HG03558 (cell line): Measurements from ENCODE around the gene PRDM16.

Source experiments
- ATAC-seq: cut with Tn5 transposase; IDR thresholded peaks from one replicate; pipeline ENCODE4 v1.9.1; 2021; ENCODE audit warnings: moderate number of reproducible peaks; ENCODE audit not compliant: unreplicated experiment; ENCODE audit errors: extremely low read depth

The PRDM16 gene

DNA sequence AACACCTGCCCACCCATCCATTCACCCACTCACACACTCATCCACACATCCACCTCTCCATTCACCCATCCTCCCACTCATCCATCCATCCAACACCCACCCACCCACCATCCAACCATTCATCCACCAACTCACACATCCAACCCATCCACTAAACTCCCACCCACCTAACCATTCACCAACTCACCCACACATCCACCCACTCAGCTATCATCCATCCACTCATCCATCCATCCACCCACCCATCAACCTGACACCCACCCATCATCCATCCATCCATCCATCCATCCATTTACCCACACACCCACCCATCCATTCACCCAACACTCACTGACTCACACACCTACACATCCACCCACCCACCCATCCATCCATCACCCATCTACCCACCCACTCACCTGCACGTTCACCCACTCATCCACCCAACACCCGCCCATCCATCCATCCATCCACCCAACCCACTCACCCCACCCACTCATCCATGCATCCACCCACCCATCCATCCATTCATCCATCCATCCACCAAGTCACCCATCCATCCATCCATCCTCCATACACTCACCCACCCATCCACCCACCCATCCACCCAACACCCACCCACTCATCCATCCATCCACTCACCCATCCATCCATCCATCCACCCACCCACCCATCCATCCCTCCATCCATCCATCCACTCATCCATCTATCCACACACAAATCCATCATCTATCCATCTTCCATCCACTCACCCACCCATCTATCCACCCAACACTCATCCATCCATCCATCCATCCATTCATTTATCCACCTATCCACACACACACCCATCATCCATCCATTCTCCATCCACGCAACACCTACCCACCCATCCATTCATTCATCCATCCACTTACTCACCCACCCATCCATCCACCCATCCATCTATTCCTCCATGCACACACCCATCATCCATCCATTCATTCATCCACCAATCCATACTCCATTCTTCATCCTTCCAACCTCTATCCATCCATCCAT lies 17.4 kb upstream of the PRDM16 start:
- ATAC-seq: no peak

DNA sequence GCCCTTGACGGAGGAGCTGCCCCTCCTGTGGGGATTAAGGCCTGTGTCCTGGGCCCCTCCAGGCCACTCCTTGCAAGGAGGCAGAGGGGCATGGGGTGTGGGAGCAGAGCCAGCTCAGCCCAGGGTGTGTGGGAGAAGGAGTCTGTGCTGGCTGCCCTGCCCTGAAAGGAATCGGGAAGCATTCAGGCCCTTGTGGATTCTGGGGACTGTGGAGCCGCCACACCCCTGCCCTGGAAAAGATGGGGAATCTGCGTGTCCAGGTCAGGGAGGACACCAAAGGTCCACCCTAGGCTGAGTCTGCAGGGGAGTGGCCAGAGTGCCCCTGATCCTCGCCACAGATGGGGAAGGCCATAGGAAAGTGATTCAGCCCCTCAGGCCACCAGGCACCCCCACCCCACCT lies 16.5 kb upstream of the PRDM16 start:
- ATAC-seq: no peak

DNA sequence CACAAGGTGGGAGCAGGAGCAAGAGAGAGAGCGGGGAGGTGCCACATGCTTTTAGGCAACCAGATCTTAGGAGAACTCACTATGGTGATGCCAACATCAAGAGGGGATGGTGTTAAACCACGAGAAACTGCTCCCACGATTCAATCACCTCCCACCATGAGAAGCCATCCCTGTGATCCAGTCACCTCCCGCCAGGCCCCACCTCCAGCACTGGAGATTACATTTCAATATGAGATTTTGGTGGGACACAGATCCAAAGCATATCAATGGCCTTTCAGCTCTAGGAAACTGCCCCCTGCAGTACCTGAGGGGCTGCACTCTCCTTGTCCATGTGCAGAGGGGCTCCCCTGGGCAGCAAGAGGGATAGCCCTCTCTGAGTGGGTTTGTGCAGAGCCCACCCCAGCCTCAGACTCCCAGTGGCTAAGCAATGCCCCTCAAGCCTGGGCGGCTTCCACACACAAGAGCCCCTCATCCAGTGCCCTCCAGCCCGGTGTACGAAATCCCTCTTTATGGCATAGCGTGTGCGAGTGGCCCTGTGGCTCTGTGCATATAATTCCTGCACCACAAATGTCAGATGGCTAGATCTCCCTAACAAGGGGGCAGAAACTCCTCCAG lies 15.5 kb upstream of the PRDM16 start:
- no peak for ATAC-seq

DNA sequence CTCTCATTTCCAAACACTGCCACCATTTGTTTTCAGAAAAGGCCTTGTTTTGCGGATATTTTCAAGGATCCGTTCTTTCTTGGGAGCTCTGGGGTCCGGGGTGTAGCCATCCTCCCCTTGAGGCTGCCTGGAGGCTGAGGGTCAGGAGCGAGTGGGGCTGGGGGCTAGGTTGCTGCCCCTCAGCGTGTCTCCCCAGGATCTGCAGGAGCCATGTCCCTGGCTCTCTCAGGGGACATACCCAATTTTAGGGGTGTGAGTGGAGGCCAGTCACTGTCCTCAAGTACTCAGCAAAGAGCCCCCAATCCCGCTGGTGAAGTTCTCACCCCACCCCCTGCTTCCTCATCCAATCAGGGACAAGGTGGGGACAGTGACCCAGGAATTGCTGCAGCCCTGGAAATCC lies 15.0 kb upstream of the PRDM16 start:
- no peak for ATAC-seq

DNA sequence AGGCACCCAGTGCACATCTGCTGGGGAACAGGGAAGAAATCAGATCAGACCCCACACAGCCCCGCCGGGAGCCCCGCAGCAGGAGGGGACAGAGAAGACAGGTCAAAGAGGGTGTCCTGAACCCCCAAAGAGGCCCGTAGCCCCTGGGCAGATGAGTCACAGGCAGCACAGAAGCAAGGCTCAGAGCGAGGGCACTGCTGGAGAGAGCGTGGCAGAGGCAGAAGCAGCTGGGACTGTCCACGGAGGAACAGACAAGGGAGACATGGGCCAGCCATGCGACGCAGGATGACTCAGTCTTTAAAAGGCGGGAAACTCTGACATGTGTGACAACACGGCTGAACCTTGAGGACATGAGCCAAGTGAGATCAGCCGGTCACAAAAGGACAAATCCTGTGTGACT lies 14.5 kb upstream of the PRDM16 start:
- no peak for ATAC-seq

DNA sequence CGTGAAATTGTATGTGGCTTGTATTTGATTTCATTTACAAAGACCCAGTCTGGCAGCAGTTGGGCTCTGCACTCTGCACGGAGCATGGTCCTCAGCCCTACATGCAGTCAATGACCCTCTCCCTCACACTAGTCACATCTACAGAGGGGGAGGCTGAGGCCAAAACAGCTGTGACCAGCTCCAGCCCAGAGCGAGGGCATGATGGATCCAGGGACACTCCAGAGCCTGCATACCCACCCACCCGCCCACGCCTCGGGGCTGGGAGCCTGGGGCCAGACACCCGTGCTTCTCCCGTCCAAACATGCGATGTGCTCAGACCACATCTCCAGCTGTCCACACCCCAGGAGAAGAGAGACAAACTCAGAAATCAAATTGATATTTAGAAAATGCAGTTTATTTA lies 14.0 kb upstream of the PRDM16 start:
- no peak for ATAC-seq

DNA sequence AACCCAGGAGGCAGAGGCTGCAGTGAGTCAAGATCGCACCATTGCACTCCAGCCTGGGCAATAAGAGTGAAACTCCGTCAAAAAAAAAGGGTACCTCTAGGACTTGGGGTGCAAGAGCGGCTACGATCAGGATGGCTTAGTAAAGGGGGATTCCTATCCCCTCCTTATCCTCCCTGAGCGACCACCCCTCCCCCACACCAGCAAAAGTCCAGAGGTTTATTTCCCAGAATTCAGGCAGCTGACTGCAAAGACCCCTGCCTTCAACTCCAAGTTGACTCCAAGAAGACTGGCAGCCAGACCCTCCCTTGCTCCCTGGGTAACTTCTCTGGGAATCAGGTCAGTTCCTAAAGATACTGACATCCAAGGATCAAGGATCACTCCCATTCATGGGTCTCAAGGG lies 12.4 kb upstream of the PRDM16 start:
- no peak for ATAC-seq

DNA sequence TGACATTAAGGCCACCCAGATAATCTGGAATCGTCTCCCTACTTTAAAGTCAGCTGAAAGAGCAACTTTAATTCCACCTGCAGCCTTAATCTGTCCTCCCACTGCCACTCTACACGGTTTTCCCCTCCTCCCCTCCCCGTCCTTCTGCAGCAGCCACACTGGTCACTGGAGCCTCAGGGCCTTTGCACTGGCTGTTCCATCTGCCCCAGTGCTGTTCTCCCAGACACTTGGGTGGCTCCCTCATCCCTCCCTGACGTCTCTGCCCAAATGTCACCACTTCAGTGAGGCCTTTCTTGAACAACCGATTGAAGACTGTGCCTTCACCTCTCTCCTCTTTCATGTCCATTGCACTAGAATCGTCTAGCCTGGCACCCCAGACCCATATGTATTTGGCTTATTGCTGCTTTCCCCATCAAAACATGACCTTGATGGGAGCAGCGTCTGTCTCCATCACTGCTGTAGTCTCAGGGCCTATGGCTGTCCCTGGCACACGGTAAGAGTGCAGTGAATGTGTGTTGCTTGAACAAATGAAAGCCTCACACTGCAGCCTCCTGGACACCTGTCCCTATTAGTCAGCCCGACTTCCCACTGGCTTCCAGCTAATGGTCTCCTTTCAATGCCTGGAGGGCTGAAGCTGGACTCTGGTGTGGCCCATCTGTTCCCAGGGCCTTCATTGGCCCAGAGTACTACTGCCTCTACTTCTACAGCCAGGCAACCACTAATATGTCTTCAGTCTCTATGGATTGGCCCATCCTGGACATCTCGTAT lies 10.6 kb upstream of the PRDM16 start:
- ATAC-seq: no peak

DNA sequence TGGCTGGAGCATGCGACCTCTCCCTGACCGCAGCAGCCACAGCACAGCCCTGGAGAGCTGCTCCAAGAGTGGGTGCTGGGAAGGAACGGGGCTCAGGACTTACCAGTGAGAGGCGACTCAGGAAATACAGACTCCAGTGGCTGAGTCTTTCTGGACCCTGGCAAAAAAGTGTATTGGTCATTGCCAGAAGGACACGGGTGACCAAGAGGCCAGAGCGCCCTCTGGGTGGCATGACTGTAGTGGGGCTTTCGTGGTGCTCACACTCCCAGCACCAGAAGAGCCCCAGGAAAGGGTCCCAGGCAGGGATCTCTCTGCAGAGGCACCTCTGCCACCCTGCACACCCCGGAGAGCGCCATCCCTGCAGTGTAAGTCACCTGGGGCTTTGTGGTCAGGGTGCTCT lies 8.9 kb upstream of the PRDM16 start:
- ATAC-seq: no peak

DNA sequence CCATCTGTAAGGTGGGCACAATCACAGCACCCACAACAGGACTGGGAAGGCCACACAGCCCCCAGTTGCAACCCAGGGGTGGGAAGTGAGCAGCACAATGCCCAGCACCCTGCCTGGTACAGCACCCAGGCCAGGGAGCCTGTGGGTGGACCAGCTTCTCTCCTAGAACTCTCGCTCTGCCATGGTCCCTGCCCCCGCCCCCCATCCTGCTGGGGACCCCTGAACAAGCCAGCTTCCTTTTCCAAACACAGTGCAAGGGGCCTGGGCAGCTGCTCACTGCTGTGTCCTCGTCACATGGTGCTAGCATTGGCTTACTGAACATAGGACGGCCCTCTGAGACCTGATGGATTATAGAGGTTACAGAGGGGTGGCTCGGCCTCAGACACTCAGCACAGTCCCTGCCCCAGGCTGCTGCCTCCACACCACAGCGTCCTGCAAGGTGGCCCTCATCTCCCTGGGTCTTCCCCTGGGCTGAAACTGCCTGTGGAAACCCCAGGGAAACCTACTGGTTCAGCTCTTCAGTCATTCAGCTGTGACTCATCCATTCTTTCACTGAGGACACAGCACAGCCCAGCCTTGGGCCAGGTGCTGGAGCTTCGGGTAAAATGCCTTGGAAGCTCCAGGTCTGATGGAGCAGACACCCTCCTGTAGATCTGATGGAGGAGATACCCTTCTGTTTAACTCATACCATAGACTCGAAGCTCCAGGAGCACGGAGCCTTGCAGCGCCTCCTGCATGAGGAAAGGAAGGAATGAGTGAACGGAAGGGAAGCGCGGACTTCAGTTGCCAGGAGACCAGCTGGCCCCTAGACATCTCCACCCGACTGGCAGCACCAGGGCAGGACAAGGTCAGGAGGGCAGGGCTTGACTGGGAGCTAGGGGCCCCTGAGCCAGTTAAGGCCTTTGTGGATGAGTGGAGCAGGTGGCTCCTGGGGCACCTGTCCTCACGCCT lies 8.1 kb upstream of the PRDM16 start:
- no peak for ATAC-seq

DNA sequence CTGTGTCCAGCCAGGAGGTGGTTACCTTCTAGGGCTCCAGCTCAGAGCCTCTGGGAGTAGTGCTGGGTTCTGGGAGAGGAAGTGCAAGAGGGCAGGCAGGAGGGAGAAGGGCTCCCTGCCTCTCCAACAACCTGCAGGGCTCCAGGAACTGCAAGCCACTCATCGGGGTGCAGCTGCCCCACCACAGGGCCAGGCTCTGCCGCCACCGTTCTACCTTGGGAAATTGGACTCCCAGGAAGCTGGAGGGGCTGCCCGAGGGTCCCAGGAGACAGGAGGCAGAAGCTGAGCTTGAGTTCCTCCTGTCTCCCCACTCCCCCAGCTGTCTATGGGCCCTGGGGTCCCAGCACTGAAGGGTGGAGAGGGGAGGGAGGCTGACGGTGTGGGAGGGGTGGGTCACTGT lies 7.4 kb upstream of the PRDM16 start:
- ATAC-seq: no peak

DNA sequence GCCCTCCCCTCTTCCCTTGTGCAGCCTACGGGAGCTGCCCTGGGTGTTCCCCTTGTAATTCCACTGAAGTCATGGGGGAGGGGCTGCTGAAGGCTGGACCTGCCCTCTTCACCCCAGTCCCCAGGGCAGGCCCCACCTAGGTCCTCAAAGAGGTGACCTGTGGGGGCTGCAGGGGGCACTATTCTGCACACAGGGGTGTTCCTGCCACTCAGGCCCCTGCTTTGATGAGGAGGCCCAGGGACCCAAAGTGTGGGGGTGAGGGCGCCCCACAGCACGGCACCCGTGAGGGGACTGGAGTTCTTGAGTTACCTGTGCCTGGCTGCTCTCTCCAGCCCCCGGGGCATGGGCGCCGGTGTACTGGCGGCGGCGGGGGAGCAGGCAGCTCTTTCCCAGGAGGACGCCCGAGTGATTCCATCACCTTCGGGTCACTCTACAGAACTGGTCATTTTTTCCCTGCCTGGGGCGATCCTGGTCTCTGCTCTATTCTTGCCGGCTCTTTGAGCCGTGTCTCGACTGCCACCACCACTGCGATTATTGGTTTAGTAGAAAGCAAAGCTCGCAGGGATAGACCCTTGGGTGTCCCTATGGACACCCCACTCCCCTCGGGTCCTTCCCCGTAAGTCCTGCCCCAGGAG lies 6.9 kb upstream of the PRDM16 start:
- no peak for ATAC-seq

DNA sequence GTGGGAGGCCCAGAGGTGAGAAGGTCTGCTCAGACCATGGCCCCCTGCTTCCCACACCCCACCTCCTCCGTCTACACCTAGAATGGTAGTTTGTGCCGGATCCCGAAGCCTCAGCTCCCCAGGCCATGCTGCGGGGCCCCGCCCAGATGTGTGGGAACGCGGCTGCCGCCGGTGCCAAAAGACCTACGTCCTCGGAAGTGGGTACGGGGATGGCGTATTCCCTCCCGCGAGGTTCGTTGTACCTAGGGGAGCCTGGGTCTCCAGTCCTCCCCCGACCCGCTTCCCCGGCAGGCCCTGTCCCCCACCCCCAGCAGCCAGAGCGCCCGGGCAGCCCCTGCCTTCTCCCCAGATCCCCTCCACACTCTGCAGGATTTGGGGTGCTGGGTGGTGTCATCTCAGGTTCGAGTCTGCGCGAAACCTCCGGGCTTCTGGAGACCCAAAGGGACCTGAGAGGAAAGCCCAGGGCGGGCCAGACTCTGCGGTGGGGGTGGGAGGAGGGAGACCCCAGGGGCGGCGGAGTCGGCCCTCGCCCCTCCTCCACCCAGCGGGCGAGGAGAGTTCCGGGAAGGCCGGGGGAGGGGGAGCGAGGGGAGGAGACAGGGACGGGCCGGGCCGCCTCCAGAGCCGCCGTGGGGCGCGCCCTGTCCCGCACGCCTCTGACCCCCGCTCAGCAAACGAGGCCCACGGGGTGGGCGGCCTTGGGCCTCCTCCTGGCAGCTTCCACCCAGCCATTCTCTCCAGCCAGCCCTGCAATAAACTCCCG lies 6.2 kb upstream of the PRDM16 start:
- no peak for ATAC-seq

DNA sequence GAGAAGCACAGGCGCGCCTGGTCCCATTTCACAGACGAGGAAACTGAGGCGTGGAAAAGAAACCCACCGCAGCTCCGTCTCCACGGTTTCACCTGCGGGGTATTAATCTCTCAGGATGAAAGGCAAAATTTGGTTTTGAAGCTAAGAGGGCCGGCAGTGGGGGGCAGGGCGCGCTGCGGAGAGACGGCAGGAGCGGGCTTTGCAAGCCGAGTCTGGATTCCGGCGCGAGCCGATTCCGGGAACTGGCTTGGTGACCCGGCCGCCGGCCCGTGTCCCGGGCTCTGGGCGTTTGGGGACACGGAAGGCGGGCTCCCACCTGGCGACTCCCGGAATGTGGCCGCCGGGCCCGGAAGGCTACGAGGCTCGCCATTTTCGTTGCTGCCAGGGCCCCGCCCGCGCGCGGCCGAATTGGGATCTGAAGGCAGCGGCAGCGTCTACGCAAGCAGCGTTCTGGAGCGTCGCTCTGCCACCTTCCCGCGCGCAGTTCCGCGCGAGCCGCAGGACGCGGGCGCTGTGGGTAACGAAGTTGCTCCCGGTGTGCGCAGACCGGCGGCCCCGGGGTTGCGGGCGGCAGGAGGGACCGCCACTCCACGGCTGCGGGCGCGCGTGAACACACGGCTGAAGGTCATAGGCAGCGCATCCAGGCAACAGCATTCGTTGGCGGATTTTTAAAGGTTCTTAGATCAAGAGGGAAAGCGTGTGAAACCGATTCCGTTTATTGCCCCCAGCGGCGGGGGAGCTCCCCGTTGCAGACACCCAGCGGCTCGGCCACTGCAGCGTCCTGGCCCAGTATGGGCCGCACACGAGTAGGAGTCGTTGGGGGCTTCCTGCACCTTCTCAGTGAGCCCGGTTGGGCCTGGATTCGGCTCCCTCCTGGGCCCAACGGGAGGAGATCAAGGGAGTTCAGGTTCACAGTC lies 5.4 kb upstream of the PRDM16 start:
- no peak for ATAC-seq

DNA sequence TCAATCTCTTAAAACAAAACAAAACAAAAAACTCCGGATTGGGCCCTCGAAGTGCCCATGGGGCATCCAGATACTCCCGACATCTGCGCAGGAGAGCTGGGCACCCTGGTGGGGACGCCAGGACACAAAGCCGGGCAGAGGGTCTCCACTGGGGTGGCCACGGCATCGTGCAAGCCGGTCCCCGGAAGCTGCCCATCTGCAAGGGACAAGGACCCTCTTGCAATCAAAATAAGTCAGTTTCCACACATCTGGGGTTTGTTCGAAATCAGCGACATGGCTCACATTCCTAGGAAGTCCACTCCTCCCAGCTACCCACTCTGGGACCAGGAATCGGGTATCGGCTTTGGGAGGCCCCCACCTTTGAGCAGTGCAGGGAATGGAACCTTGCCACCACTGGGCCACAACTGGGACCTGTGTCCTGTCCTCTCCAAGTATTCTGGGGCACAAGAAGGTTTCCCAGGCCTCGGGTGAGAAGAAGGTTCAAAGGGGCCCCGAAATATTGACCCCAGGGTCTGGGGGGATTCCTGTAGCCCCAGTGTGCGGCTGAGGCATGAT lies 4.6 kb upstream of the PRDM16 start:
- no peak for ATAC-seq

DNA sequence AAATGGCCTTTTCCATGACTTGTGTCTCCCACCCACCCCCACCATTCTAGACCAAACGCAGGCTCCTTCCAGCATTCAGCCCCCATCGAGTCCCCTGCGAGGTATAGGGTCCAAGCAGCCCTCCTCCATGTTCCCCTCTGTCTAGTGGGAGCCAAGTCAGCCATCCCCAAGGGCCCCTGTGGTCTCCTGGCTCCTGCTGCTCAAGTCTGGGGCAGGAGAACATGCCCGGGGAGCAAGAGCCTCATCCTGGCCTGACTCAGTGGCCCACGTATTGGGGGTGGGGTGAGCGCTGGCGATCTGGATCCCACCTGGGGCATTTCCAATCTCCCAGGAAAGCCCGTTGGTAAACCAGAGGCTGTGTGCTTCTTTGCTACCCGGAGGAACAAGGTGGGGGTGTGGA lies 4.1 kb upstream of the PRDM16 start:
- no peak for ATAC-seq

DNA sequence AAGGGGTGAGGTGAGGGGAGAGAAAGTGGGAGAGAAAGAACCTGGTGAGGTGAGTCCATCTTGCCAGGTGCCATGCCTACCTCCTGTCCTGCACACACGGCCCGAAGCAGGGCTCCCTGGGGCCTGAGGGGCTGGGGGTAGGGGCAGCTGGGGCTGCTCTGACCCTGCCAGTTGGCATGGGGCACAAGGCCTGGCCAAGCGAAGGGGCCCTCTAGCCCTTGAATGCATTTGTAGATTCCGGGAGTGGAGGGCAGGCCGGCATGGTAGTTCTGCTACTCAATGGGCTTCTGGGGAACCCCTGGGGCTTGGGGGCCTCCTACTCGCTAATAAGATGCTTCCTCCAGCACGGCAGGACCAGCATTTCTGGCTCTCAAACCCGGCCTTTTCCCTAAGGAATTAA lies 3.6 kb upstream of the PRDM16 start:
- ATAC-seq: no peak
